ENCODE measurements around the gene RGS3. TPM values are rescaled to one million over a fixed set of nuclear protein-coding genes. Genes with fewer than 3 reads are reported as not detected.

RGS3 gene
- total and polyA plus RNA-seq, 7 experiments from 2014 or later = 4.9 to 43.4 (median 11.6) TPM

- ChIA-PET POLR2A (no interaction called here), CTCF (no interaction called here)
- H3K27me3 ChIP-seq (ENCODE audit: control insufficient read depth in 2 of 2, insufficient read depth in 2 of 2, low read length in 2 of 2) = no peaks in the 10 kb centered on the region
- Mint-ChIP-seq H3K4me1 (peaks cover 0 to 15% (median 4%) of the 10 kb centered on the region in 7 donors), H3K27ac (no peak overlapping the region), H3K9me3 (no peaks in the 10 kb centered on the region), H3K4me3 (no peak overlapping the region), H3K27me3 (no peaks in the 10 kb centered on the region), H3K36me3 (no peaks in the 10 kb centered on the region)
- no peaks in the 10 kb centered on the region for H3K4me1 ChIP-seq (ENCODE audit: control insufficient read depth in 2 of 2, insufficient read depth in 2 of 2, low read length in 2 of 2)
- H3K4me3 ChIP-seq (ENCODE audit: low read length) = no peak overlapping the region
- no peaks in the 10 kb centered on the region for H3K9me3 ChIP-seq (ENCODE audit: control insufficient read depth in 2 of 3, low read length in 3 of 3)
- H3K27ac ChIP-seq (ENCODE audit: low read depth, low read length) = no peak overlapping the region
- H3K36me3 ChIP-seq (ENCODE audit: control insufficient read depth in 2 of 3, insufficient read depth in 3 of 3, low read length in 3 of 3) = no peaks in the 10 kb centered on the region
- intact Hi-C loops (cut with micrococcal nuclease) = no loop called here
- DNase-seq (no peak), ATAC-seq (no peak)
These were observed 150.4 kb downstream of the RGS3 start for GRCh38 chr9:113613815-113614413.

GRCh38 chr9:113614843-113615648 is 151.5 kb downstream of the RGS3 start:
- Mint-ChIP-seq H3K9me3 (no peaks in the 10 kb centered on the region), H3K27ac (peak overlapping the region in 1 of 9 donors; percentile 27), H3K4me1 (peaks cover 0 to 22% (median 4%) of the 10 kb centered on the region in 7 donors), H3K27me3 (no peaks in the 10 kb centered on the region), H3K4me3 (peak overlapping the region in 1 of 10 donors; percentile 13), H3K36me3 (no peaks in the 10 kb centered on the region)
- ChIA-PET POLR2A (no interaction called here), CTCF (no interaction called here)
- intact Hi-C loops (cut with micrococcal nuclease) = no loop called here
- no peak overlapping the region for H3K4me3 ChIP-seq (ENCODE audit: low read length)
- no peaks in the 10 kb centered on the region for H3K36me3 ChIP-seq (ENCODE audit: control insufficient read depth in 2 of 3, insufficient read depth in 3 of 3, low read length in 3 of 3)
- no peaks in the 10 kb centered on the region for H3K4me1 ChIP-seq (ENCODE audit: control insufficient read depth in 2 of 2, insufficient read depth in 2 of 2, low read length in 2 of 2)
- H3K9me3 ChIP-seq (ENCODE audit: control insufficient read depth in 2 of 3, low read length in 3 of 3) = no peaks in the 10 kb centered on the region
- peak in 1 of 9 donors; percentile 43 for DNase-seq
- no peak for ATAC-seq
- no peak overlapping the region for H3K27ac ChIP-seq (ENCODE audit: low read depth, low read length)
- no peaks in the 10 kb centered on the region for H3K27me3 ChIP-seq (ENCODE audit: control insufficient read depth in 2 of 2, insufficient read depth in 2 of 2, low read length in 2 of 2)

GRCh38 chr9:113616116-113616515 is 152.6 kb downstream of the RGS3 start:
- Mint-ChIP-seq H3K4me1 (peaks cover 0 to 28% (median 4%) of the 10 kb centered on the region in 7 donors), H3K4me3 (no peak overlapping the region), H3K9me3 (no peaks in the 10 kb centered on the region), H3K27ac (no peak overlapping the region), H3K36me3 (no peaks in the 10 kb centered on the region), H3K27me3 (no peaks in the 10 kb centered on the region)
- Histone ChIP-seq H3K36me3 (ENCODE audit: control insufficient read depth in 2 of 3, insufficient read depth in 3 of 3, low read length in 3 of 3) (no peaks in the 10 kb centered on the region), H3K27me3 (ENCODE audit: control insufficient read depth in 2 of 2, insufficient read depth in 2 of 2, low read length in 2 of 2) (no peaks in the 10 kb centered on the region), H3K4me1 (ENCODE audit: control insufficient read depth in 2 of 2, insufficient read depth in 2 of 2, low read length in 2 of 2) (no peaks in the 10 kb centered on the region), H3K9me3 (ENCODE audit: control insufficient read depth in 2 of 3, low read length in 3 of 3) (no peaks in the 10 kb centered on the region), H3K4me3 (ENCODE audit: low read length) (no peak overlapping the region), H3K27ac (ENCODE audit: low read depth, low read length) (no peak overlapping the region)
- POLR2A ChIA-PET = no interaction called here
- DNase-seq (no peak), ATAC-seq (no peak)
- intact Hi-C loops (cut with micrococcal nuclease) = no loop called here
- CTCF ChIA-PET = interaction anchor here (0.6 to 1.1 kb wide), 2 partner anchors 13 to 270 kb away, joined by 3 read pairs; no protein-coding TSS in a partner anchor

GRCh38 chr9:113616621-113617496 is 153.3 kb downstream of the RGS3 start:
- Histone ChIP-seq H3K27me3 (ENCODE audit: control insufficient read depth in 2 of 2, insufficient read depth in 2 of 2, low read length in 2 of 2) (no peaks in the 10 kb centered on the region), H3K9me3 (ENCODE audit: control insufficient read depth in 2 of 3, low read length in 3 of 3) (no peaks in the 10 kb centered on the region), H3K27ac (ENCODE audit: low read depth, low read length) (no peak overlapping the region), H3K36me3 (ENCODE audit: control insufficient read depth in 2 of 3, insufficient read depth in 3 of 3, low read length in 3 of 3) (no peaks in the 10 kb centered on the region), H3K4me3 (ENCODE audit: low read length) (no peak overlapping the region), H3K4me1 (ENCODE audit: control insufficient read depth in 2 of 2, insufficient read depth in 2 of 2, low read length in 2 of 2) (no peaks in the 10 kb centered on the region)
- CTCF ChIA-PET = interaction anchor here (1.1 kb wide), 1 partner anchor 14 kb away, joined by 3 read pairs; no protein-coding TSS in a partner anchor
- no peak for ATAC-seq
- no peak for DNase-seq
- intact Hi-C loops (cut with micrococcal nuclease) = no loop called here
- Mint-ChIP-seq H3K4me1 (peaks cover 0 to 30% (median 4%) of the 10 kb centered on the region in 7 donors), H3K36me3 (no peaks in the 10 kb centered on the region), H3K27me3 (no peaks in the 10 kb centered on the region), H3K27ac (no peak overlapping the region), H3K4me3 (no peak overlapping the region), H3K9me3 (no peaks in the 10 kb centered on the region)
- POLR2A ChIA-PET = no interaction called here

- Mint-ChIP-seq H3K4me1 (peaks cover 0 to 36% (median 4%) of the 10 kb centered on the region in 7 donors), H3K36me3 (no peaks in the 10 kb centered on the region), H3K9me3 (no peaks in the 10 kb centered on the region), H3K27ac (no peak overlapping the region), H3K4me3 (no peak overlapping the region), H3K27me3 (no peaks in the 10 kb centered on the region)
- no peaks in the 10 kb centered on the region for H3K9me3 ChIP-seq (ENCODE audit: control insufficient read depth in 2 of 3, low read length in 3 of 3)
- H3K4me1 ChIP-seq (ENCODE audit: control insufficient read depth in 2 of 2, insufficient read depth in 2 of 2, low read length in 2 of 2) = no peaks in the 10 kb centered on the region
- intact Hi-C loops (cut with micrococcal nuclease) = no loop called here
- H3K27me3 ChIP-seq (ENCODE audit: control insufficient read depth in 2 of 2, insufficient read depth in 2 of 2, low read length in 2 of 2) = no peaks in the 10 kb centered on the region
- ATAC-seq = no peak
- CTCF ChIA-PET = no interaction called here
- H3K36me3 ChIP-seq (ENCODE audit: control insufficient read depth in 2 of 3, insufficient read depth in 3 of 3, low read length in 3 of 3) = no peaks in the 10 kb centered on the region
- H3K4me3 ChIP-seq (ENCODE audit: low read length) = no peak overlapping the region
- POLR2A ChIA-PET = no interaction called here
- no peak for DNase-seq
- H3K27ac ChIP-seq (ENCODE audit: low read depth, low read length) = no peak overlapping the region
These were observed 154.0 kb downstream of the RGS3 start for GRCh38 chr9:113617550-113617949.

GRCh38 chr9:113618836-113619490 is 155.4 kb downstream of the RGS3 start:
- H3K27me3 Mint-ChIP-seq = no peaks in the 10 kb centered on the region
- Histone ChIP-seq H3K4me3 (ENCODE audit: low read length) (no peak overlapping the region), H3K27ac (ENCODE audit: low read depth, low read length) (no peak overlapping the region), H3K27me3 (ENCODE audit: control insufficient read depth in 2 of 2, insufficient read depth in 2 of 2, low read length in 2 of 2) (no peaks in the 10 kb centered on the region), H3K9me3 (ENCODE audit: control insufficient read depth in 2 of 3, low read length in 3 of 3) (no peaks in the 10 kb centered on the region), H3K4me1 (ENCODE audit: control insufficient read depth in 2 of 2, insufficient read depth in 2 of 2, low read length in 2 of 2) (no peaks in the 10 kb centered on the region), H3K36me3 (ENCODE audit: control insufficient read depth in 2 of 3, insufficient read depth in 3 of 3, low read length in 3 of 3) (no peaks in the 10 kb centered on the region)
- H3K9me3 Mint-ChIP-seq = no peaks in the 10 kb centered on the region
- H3K4me3 Mint-ChIP-seq = no peak overlapping the region
- no peaks in the 10 kb centered on the region for H3K36me3 Mint-ChIP-seq
- H3K27ac Mint-ChIP-seq = no peak overlapping the region
- no peak for ATAC-seq
- intact Hi-C loops (cut with micrococcal nuclease) = no loop called here
- ChIA-PET CTCF (interaction anchor here (0.6 kb wide), 1 partner anchor 25 kb away, joined by 5 read pairs; no protein-coding TSS in a partner anchor), POLR2A (interaction anchor here (0.6 kb wide), 1 partner anchor 93 kb away, joined by 3 read pairs; no protein-coding TSS in a partner anchor)
- no peak for DNase-seq
- H3K4me1 Mint-ChIP-seq = peaks cover 0 to 46% (median 4%) of the 10 kb centered on the region in 7 donors
